ENCODE measurements around the gene PMEPA1.
"Not testable (repeated sequence)": the region's sequence is repeated elsewhere in the genome, so short reads cannot be mapped to it uniquely, and the experiment has no call there.

PMEPA1 gene

DNA sequence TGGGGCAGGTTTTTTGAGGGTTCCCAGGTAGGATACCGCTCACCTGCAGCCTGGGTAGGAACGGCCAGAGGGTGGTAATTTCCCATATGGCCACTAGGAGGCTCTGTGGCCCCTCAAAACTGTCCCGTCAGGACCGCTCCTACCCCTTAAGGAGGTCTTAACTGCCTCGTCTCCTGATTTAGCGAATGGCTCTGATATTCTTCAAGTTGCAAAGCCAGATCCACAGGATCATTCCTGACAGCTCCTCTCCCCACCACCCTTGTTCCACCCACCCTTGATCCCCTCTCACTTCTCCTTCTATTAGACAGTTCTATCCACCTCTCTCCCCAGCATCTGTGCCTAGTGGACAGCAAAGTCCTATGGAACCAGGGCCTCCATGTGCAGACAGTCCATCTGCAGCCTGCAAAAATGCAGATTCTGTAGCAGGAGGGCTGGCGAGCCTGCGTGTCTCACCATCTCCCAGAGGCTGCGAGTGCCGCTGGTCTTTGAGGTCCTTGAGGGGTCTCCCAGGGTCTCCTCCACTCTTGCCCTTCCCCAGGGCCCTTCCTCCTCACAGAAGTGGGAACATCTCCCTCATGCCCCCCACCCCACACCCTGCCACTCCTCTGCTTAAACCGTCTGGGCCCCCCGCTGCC lies 55.3 kb downstream of the PMEPA1 start:
- in situ Hi-C loops (cut with MboI; ENCODE audit: low sequenced_read_pairs), result no loop called here

GRCh38 chr20:57653910-57654309 lies 55.9 kb downstream of the PMEPA1 start:
- in situ Hi-C loops (cut with MboI; ENCODE audit: low sequenced_read_pairs), result no loop called here

GRCh38 chr20:57653546-57653900 lies 56.3 kb downstream of the PMEPA1 start:
- in situ Hi-C loops (cut with MboI; ENCODE audit: low sequenced_read_pairs), result no loop called here

- in situ Hi-C loops (cut with MboI; ENCODE audit: low sequenced_read_pairs), result no loop called here
Measured at GRCh38 chr20:57652606-57653545, 56.9 kb downstream of the PMEPA1 start.

DNA sequence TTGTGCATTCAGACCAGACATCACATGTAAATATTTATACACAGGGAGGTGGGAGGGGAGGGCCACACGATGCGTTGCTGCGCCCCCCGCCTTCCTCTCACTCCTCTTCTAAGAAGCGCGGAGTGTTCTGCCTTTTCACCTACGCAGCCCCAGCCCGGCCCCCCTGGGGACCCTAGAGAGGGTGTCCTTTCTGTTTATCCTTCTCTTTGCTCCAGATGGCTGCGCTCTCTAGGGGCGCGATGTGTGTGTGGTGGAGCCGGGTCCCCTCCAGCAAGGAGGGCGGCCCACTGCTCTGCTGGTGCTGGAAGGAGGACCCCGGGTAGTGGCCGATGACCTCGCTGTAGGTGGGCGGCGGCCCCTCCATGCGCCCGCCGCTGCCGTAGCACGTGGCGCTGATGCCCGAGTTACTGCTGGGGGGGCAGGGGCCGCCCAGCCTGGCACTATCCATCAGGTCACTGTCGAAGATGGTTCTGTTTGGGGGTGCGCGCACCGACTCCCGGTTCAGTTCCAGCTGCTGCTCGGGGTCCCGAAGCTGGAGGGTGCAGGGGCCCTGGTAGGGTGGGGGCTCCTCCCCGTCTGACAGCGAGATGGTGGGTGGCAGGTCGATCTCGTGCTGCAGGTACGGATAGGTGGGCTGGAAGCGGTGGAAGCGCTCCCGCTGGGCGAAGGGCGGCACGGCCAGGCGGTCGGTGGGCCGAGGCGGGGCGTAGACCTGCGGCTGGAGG lies 57.8 kb downstream of the PMEPA1 start:
- in situ Hi-C loops (cut with MboI; ENCODE audit: low sequenced_read_pairs), result no loop called here

DNA sequence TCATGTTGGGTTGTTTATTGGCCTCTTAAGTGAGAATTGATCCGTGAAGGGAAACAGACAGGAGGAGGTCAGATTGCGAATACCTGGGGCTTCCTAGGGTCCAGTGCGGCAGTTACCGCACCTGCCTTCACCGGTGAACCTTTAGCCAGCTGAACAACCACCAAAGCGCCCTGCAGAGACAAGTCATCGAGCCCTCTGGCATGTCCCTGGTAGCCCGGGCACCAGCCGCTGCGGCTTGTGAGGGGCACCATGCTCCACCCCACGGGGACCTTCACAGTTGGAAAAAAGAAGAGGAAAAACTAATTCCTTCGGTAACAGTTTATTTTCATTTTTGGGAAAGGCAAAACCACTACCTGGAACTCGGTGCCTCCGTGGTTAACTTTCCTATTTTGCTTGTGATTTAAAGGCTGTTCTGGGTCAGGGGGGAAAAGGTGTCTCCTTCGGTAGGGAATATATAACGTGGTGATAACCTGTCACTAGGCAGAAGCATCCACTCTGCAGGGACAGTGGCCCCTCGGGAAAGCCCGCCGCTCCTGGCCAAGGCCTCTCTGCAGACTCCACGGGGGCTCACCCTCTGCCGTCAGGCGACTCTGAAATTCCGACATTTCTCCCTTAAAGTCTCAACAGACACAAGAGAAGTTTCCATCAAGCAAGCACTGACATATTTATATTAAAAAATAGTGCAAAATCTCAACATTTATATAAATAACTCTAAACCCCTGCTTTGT lies 58.9 kb downstream of the PMEPA1 start:
- in situ Hi-C loops (cut with MboI; ENCODE audit: low sequenced_read_pairs), result no loop called here

DNA sequence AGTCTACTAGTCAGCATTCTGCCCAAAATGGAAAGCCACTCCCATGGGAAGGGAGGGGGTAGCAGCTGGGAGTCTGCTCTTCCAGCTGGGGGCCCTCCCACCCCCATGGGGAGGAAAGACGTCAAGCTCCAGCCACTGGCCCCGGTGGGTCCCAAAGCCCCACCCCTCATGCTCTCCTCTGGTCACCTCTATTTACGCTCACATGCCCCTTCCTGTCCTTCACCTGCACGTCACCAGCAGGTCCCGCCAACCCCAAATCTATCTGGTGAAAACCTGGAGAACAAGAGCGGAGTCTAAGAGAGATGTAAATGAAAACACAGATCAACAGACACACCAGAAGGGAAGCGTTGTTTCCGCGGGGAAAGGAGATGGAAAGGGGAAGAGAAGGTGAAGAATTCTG lies 59.5 kb downstream of the PMEPA1 start:
- in situ Hi-C loops (cut with MboI; ENCODE audit: low sequenced_read_pairs), result no loop called here

GRCh38 chr20:57649617-57650015 lies 60.2 kb downstream of the PMEPA1 start:
- in situ Hi-C loops (cut with MboI; ENCODE audit: low sequenced_read_pairs), result no loop called here

- in situ Hi-C loops (cut with MboI; ENCODE audit: low sequenced_read_pairs), result no loop called here
Measured at GRCh38 chr20:57648878-57649616, 60.8 kb downstream of the PMEPA1 start.

- in situ Hi-C loops (cut with MboI; ENCODE audit: low sequenced_read_pairs), result no loop called here
Measured at GRCh38 chr20:57647933-57648785, 61.7 kb downstream of the PMEPA1 start.

- in situ Hi-C loops (cut with MboI; ENCODE audit: low sequenced_read_pairs), result no loop called here
Measured at GRCh38 chr20:57647006-57647932, 62.5 kb downstream of the PMEPA1 start.

DNA sequence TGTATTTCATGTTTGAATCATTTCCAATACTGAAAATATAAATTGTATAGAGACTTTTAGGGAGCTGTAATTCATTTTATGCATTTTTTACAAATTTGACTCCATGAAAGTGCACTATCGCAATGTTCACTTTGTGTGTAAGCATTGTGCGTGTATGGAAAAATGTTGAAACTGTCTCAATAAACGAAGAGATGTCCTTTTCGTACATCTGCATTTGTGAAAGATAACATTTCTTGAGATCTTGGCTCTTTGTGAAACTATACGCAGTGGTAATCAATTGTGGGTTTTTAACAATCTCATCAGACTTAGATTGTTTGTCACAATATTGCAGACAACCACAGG lies 70.9 kb downstream of the PMEPA1 start:
- in situ Hi-C loops (cut with MboI; ENCODE audit: low sequenced_read_pairs), result no loop called here

DNA sequence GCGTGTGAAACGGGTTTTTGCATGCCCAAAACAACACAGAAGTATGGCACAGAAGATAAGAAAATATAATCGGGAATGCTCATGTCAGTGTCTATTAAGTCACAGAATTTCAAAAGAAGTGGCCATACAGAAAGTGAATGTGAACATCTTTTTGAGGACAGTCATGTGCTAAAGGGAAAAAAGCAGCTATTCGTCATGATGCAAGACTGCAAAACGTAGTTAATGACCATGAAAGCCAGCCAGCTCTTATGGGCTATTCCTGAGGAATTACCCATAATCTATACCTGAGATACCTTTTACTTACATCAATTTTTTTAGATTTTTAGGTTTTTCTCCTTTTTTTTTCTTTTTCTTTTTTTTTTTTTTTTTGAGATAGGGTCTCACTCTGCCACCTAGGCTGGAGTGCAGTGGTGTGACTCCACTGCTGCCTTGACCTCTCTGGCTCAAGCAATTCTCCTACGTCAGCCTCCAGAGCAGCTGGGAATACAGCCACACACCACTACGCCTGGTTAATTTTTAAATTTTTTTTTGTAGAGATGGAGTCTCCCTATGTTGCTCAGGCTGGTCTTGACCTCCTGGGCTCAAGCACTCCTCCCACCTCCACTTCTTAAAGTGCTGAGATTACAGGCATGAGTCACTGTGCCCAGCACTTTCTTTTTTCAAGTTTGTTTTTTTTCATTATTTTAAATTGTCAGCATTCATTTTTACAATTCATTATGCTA lies 71.5 kb downstream of the PMEPA1 start:
- in situ Hi-C loops (cut with MboI; ENCODE audit: low sequenced_read_pairs), result no loop called here

GRCh38 chr20:57633945-57634491 lies 75.8 kb downstream of the PMEPA1 start:
- in situ Hi-C loops (cut with MboI; ENCODE audit: low sequenced_read_pairs), result no loop called here

GRCh38 chr20:57632286-57632685 lies 77.5 kb downstream of the PMEPA1 start:
- in situ Hi-C loops (cut with MboI; ENCODE audit: low sequenced_read_pairs), result no loop called here

GRCh38 chr20:57630061-57630460 lies 79.8 kb downstream of the PMEPA1 start:
- in situ Hi-C loops (cut with MboI; ENCODE audit: low sequenced_read_pairs), result no loop called here

GRCh38 chr20:57629491-57629901 lies 80.3 kb downstream of the PMEPA1 start:
- in situ Hi-C loops (cut with MboI; ENCODE audit: low sequenced_read_pairs), result not testable (repeated sequence)

DNA sequence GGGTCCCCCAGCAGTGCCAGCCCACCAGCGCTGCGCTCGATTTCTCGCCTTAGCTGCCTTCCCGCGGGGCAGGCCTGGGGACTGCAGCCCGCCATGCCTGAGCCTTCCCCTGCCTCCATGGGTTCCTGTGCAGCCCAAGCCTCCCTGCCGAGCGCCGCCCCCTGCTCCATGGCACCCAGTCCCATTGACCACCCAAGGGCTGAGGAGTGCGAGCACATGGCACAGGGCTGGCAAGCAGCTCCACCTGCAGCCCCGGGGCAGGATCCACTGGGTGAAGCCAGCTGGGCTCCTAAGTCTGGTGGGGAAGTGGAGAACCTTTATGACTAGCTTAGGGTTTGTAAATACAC lies 80.9 kb downstream of the PMEPA1 start:
- in situ Hi-C loops (cut with MboI; ENCODE audit: low sequenced_read_pairs), result not testable (repeated sequence)
